GM18858 (cell line): ENCODE measurements around the gene CFAP20DC.
"Not testable (repeated sequence)": the region's sequence is repeated elsewhere in the genome, so short reads cannot be mapped to it uniquely, and the experiment has no call there.

Experiments
- ATAC-seq: cut with Tn5 transposase; IDR thresholded peaks from one replicate; pipeline ENCODE4 v1.9.1; 2021; ENCODE audit not compliant: unreplicated experiment

CFAP20DC gene

DNA sequence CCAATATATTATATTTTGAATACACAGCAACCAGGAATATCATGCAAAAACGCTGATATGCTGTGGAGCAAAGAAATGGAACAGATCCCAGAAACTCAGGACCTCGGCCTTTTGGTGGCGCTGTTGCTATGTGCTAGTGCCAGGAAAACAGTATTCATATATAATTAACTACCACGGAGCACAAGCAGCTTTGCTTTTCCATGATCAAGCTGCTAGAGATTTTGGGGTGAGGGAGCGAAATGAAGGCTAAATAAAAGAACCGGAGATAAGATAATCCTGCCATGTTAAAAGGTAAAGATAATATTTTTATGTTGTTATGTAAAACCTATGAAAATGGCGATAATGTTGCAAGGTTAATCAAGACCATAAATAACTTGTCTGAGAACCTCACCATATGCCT lies 225.5 kb downstream of the CFAP20DC start:
- ATAC-seq: no peak

DNA sequence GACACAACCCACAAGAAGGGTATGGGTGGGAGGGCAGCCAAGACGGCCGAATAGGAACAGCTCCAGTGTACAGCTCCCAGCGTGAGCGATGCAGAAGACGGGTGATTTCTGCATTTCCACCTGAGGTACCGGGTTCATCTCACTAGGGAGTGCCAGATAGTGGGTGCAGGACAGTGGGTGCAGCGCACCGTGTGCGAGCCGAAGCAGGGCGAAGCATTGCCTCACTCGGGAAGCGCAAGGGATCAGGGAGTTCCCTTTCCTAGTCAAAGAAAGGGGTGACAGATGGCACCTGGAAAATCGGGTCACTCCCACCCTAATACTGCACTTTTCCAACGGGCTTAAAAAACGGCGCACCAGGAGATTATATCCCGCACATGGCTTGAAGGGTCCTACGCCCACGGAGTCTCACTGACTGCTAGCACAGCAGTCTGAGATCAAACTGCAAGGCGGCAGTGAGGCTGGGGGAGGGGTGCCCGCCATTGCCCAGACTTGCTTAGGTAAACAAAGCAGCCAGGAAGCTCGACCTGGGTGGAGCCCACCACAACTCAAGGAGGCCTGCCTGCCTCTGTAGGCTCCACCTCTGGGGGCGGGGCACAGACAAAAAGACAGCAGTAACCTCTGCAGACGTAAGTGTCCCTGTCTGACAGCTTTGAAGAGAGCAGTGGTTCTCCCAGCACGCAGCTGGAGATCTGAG lies 243.1 kb downstream of the CFAP20DC start:
- not testable (repeated sequence) for ATAC-seq

DNA sequence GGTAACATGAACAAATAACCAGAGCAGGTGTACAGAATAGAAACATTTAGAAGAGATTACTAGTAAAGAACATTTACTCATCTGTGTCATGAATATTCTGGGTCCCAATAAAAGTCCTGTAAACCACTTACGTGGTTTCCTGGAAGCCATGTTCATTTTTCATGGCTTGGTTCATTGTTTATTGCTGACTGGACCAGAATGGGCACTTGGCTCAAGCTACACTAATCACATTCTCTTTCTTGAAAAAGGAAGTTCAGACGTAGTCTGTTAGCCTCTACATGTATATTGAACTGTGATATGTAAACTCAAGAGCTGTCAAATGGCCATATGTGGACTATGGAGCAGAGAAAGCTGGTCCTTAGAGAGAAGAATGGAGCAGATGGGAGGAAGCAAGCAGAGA lies 244.9 kb downstream of the CFAP20DC start:
- ATAC-seq: no peak

DNA sequence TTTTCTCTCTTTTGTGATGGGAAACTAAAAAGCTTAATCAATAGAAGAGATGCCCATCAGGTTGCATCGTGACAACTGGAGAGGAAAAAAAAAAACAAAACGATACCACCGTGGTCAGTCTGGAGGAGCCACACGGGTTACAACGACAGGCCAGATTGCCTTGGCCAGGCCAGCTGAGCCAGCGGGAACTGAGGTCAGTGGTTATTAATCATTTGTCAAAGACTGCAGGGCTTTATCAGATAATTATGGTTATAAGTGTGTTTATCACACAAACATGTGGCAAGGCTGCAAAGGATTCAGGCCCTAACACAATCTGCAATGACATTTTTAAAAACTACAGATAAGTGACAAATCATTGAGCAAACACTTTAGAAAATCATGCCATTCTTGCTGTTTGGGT lies 248.3 kb downstream of the CFAP20DC start:
- ATAC-seq: no peak

DNA sequence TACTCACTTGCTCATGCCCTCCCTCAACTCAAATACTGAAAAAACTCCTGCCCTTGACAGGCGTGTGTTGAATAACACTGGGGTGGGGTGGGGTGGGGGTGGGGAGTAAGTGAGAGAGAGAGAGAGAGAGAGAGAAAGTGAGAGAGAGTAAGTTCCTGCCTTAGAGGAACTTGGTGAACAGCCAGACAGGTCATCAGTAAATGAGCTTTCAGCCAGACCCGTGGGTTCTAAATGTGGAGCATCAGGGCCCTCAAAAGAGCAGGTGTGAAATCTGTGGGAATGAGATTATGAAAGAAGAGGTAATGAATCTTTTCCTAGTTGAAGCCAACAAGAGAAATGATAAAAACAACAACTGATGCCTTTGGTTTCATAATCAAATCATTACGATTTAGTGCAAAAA lies 248.9 kb downstream of the CFAP20DC start:
- no peak for ATAC-seq

DNA sequence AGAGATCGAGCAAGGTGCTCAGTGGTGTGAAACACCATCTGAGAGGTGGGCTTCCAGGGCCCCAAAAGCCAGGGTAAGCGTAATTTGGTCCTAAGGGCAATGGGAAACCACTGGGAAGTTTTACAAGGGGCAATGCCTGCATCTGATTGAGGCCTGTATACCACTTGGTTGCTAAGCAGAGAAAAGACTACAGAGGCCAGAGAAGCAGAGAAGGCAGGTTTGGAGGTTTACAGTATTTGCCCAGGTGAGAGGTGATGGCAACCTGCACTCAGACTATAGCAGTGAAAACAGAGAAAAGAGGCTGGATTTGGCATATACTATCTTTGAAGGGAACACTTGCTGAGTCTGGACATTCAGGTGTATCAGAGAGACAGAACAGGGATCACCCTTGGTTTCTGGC lies 249.8 kb downstream of the CFAP20DC start:
- no peak for ATAC-seq

DNA sequence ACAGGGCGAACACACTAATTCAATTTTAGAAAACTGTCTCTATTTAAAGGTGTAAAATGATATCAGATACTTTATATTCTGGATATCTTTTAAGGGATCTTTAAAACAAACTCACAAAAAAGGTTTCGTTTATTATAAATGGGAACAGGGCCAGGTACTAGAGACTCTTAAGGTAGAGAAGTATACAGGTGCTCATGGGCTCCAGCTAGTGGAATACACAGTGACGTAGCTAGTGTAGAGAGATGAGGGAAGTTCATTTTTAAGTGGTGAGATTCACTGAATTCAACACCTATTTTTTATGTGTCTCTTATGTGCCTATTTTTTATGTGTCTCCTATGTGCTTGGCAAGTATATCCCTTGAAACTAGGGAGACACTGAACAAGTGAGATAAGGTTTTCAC lies 250.6 kb downstream of the CFAP20DC start:
- no peak for ATAC-seq

DNA sequence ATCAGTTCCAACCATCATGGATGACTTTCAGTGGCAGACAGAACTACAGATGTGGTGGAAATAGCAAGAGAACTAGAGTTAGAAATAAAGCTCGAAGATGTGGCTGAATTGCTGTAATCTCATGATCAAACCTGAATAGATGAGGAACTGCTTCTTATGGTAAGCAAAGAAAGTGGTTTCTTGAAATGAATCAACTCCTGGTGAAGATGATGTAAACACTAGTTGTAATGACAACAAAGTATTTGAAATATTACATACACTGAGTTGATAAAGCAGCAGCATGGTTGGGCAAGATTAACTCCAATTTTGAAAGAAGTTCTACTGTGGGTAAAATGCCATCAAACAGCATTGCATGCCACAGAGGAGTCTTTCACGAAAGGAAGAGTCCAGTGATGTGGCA lies 251.5 kb downstream of the CFAP20DC start:
- ATAC-seq: no peak

DNA sequence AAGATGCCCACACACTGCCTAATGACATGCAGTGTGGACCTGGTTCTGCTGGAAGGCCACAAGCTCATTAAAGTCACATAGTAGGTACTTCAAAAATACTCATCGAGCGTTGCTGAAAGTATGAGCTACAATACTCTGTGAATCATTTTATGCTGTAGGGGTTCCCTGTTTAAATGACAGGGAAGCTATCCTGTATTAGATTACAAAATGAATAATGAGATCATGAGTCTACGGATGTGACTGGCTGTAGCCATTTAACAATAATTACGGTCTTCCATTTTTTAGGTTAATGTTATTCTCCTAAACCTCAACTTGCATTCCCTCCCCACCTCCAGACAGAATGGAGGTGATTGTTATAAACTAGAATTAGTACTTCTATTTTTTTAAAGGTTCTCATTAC lies 255.1 kb downstream of the CFAP20DC start:
- no peak for ATAC-seq

DNA sequence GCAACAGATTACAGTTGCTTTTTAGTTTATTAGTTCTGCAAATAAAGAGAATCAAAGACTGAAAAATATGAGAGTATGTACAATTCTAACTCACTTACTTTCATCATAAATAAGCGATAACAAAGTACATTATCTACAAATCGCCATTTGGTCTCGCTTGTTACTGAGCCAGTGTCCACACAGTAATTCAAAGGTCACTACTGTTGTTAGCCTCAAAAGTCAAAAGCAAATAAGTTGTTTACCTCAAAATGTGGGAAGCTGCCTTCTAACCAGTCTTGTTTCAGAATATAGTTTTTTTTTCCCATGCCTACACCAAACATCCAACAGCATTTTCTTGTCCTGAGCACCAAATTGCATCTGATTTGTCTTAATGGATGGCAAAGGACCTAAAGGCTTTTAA lies 255.9 kb downstream of the CFAP20DC start:
- ATAC-seq: no peak

DNA sequence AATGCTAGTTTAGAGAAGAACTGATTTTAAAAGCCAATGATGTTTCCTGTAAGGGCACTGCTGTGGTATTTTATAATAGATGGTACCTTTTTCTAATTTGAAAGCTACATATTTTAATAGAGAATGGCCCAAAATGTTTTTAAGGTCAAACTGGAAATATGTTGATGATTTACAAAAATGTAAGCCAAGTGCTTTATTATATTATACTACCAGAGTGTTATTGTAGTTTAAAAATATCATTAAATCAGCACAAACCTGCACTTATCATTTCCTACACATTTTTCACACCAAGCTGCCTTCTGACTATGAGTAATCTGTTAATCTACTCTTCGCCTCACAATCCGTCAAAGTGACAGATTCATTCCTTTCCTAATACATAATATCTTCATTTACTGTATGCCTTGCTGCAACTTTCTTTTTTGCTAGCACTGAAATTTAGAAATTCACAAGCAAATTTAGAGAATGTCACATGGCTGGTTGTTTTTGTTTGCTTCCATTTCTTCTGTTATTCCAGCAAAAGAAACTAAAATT lies 256.8 kb downstream of the CFAP20DC start:
- ATAC-seq: no peak

DNA sequence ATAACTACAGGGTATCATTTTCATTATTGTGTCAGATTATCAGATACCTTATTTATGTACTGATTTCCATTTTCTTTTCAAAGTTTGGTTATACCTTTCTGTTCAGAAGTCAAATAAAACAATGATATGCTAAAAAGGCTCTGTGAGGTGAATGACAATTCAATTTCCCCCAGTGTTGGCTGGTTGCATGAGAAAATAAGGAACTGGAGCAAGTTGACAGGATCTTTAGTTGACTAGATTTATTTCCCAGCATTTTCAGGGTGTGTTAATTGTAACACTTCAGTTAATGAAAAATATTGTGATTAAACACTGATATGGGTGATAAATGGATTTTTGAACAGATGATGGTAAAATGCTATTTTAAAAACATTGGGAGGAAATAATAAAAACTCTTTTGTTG lies 260.4 kb downstream of the CFAP20DC start:
- no peak for ATAC-seq

DNA sequence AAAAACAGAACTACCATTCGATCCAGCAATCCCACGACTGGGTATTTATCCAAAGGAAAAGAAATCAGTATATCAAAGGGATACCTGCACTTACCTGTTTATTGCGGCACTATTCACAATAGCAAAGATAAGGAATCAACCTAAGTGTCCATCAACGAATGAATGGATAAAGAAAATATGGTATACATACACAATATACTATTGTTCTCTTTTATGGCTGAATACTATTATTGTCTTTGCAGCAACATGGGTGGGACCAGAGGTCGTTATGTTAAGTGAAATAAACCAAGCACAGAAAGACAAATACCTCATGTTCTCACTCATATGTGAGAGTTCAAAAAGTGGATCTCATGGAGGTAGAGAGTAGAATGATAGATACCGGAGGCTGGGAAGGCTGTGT lies 264.9 kb downstream of the CFAP20DC start:
- no peak for ATAC-seq

DNA sequence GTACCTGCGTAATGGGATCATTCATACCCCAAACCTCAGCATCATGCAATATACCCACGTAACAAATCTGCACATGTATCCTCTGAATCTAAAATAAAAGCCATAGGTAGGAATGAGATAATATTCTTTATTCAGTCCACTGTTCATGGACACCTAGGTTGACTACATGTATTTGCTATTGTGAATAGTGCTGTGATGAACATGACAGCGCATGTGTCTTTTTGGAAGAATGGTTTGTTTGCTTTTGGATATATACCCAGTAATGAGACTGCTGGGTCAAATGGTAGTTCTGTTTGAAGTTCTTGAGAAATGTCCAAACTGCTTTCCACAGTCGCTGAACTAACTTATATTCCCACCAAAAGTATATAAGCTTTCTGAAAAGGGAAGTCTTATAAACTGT lies 265.4 kb downstream of the CFAP20DC start:
- no peak for ATAC-seq

DNA sequence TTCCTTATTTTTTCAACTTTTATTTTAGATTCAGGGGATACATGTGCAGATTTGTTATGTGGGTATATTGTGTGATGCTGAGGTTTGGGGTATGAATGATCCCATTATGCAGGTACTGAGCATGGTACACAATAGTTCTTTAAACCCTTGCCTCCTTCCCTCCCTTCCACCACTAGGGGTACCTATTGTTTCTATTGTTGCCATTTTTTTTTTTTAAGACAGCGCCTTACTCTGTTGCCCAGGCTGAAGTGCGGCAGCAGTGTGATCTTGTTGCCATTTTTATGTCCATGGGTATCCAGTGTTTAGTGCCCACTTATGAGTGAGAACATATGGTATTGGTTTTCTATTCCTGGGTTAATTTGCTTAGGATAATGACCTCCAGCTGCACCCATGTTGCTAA lies 266.0 kb downstream of the CFAP20DC start:
- no peak for ATAC-seq

DNA sequence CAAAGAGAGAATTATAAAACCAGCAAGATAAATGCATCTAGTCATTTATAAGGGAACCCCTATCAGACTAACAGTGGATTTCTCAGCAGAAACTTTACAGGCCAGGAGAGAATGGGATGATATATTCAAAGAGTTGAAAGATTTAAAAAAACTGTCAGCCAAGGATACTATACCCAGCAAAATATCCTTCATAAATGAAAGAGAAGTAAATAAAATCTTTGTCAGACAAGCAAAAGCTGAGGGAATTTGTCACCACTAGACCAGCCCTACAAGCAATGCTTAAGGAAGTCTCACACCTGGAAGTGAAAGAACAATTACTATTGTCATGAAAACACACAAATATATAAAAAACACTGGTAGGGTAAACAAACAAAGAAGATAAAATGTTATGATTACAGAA lies 269.9 kb downstream of the CFAP20DC start:
- no peak for ATAC-seq

DNA sequence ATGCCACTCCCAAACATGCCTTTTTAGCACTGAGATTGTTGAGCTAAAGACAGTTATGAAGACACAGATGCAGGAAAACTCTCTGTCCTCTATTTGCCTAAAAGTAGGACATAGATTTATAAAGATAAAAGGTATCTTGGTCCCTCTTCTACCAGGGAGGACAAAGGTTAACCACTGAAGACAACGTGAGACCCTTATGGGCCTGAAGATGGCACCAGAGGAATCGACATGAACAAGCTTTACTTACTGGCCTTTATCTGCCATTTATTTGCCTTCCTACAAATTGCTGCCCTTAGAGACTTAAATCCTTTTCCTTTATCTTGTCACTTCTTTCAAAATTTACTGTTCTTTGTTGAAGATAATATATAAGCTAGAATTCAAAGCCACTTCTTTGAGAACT lies 273.6 kb downstream of the CFAP20DC start:
- ATAC-seq: no peak

DNA sequence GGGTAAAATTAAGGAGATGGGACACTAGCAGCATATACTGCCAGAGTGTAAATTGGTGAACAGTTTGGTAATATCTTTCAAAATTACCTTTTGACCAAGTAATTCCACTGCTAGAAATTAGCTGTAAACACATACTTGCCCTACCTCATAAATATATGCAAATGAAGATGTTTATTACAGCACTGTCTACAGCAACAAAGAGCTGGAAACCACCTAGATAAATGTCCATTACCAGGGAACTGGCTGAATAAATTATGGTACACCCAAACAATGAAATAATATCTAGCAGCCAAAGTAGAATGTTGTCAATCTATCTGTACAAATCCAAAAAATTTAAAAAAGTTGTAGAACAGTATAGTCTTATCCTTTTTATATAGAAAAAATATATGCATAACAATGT lies 277.4 kb downstream of the CFAP20DC start:
- no peak for ATAC-seq

DNA sequence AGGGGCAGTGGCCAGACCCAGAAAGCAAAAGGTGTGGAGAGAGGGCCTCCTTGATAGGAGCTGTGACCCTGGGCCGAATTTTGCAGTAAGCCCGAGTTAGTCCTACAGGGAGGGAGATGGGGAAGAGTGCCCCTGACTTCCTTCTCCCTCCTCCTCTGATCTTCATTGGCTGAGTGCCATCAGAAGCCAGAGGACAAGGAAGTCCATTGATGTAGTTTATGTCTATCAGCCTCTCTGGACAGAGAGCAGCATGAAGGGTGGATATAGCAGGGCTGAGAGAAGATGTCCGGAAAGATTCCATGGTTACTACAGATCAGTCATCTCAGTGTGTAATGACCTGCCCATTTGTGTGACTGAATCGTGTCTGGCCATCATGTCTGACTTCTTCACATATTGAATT lies 280.8 kb downstream of the CFAP20DC start:
- no peak for ATAC-seq

DNA sequence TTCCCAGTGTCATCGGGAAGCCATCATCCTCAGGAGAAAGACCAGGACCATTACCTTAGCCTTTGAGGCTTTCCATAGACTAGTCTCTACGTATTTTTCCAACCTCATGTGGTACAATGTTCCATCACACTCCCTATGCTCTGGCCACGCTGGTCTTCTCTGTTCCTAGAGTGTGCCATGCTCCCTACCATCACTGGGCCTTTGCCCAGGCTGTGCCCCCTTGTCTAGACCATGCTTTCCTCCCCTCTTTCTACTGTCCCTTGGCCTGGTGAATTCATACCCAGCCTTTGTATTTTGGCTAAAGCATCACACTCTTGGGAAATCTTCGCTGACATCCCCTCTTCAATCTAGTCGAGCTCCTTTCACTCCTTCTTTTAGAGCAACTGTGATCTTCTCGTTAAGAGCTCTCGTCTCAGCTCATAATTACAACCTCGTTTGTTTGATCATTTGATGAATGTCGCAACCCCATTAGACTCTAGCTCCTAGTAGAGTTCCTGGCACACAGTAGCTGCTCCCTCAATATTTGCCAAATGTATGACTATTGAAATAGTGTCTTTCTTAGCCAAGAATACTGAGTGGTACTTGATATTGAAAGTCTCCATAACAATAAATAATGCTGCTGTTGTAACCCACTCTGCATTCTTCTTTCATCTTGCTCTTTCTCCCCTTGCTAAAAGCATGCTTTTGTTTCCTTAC lies 283.1 kb downstream of the CFAP20DC start:
- no peak for ATAC-seq

DNA sequence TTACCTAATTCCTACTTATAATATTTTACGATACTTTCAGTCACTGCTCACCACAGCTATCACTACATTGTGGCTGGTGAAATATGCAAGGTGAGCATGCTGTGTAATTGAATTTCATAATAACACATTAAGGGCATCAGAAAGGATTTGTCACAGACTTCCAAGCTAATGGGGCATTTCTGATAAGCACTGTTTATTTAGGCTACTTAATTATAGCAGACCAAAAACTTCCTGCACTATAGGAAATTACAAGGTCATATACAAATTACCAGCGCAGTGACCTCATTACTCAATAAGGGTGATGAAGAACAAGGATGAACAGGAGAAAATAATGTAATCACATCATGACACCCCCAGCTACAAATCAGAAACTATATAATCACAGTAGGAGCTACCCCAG lies 294.7 kb downstream of the CFAP20DC start:
- ATAC-seq: no peak

DNA sequence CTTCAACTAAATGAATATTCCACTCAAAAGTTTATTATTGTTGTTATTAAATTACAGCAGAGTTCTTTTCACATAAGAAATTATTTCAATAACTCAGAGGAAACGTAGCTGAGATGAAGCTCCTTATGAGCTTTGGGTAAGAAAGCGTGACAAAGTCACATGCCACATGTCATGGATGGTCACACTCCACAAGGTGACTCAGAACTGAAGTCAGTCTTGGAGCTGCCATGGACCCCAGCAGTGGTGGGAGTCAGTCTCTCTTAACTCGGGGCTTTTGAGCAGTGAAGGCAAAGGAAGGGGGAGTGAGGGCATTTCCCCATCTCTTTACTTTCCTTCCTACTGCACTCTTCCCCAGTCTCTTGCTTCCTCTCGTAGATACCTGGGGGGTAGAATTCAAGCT lies 295.8 kb downstream of the CFAP20DC start:
- no peak for ATAC-seq
